Activated gamma-delta T cell (primary cell): Measurements from ENCODE around the gene NEUROG2.
"Not testable (repeated sequence)": the region's sequence is repeated elsewhere in the genome, so short reads cannot be mapped to it uniquely, and the experiment has no call there.

Experiments used
- DNase-seq: peaks from one replicate; lab custom pipeline; 2025; lab: John Stamatoyannopoulos, UW
- total RNA-seq, 2 donors: gene quantifications; one replicate each; lab custom pipeline; 2026; lab: John Stamatoyannopoulos, UW

Gene NEUROG2
- 0 to 0.04 reads per million in 2 donors for total RNA-seq

DNA sequence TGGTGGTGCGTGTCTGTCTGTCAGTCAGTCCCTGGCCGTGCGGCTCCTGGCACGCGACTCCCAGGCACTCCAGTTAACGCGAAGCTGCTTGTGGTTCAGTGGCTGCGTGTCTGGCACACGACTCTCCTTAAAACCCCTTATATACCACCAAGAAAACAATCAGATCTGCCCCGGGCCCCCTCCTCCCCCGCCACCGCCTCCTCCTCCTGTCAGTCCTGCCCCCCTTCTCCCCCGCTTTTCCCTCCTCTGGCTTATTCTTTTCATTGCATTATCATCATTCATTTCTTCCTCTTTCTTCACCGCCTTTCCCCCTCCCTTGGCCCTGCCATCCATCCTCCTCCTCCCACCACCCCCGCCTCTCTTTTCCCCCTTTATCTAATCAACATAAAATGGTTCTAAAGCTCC, at the start of gene NEUROG2:
NEUROG2 (minus strand) TSS at position 115 of the 405 bp plus-strand sequence. CDS start 705 bp downstream, outside the sequence.
- DNase-seq, result no peak

DNA sequence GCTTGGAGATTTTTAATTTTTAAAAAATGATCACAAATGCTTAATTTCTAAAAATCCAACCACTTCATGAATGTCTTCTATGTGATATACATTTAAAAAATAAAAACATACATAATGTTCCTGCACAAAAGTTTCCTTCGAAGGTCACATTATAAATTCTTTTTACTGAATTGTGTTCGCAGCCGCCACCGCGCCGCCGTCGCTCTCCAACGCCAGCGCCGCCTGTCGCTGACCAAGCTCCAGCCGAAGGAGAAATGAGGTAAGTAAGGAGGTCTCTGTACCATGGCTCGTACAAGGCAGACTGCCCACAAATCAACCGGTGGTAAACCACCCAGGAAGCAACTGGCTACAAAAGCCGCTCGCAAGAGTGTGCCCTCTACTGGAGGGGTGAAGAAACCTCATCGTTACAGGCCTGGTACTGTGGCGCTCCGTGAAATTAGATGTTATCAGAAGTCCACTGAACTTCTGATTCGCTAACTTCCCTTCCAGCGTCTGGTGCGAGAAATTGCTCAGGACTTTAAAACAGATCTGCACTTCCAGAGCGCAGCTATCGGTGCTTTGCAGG, 48.8 kb upstream of the NEUROG2 start:
- DNase-seq, result no peak

DNA sequence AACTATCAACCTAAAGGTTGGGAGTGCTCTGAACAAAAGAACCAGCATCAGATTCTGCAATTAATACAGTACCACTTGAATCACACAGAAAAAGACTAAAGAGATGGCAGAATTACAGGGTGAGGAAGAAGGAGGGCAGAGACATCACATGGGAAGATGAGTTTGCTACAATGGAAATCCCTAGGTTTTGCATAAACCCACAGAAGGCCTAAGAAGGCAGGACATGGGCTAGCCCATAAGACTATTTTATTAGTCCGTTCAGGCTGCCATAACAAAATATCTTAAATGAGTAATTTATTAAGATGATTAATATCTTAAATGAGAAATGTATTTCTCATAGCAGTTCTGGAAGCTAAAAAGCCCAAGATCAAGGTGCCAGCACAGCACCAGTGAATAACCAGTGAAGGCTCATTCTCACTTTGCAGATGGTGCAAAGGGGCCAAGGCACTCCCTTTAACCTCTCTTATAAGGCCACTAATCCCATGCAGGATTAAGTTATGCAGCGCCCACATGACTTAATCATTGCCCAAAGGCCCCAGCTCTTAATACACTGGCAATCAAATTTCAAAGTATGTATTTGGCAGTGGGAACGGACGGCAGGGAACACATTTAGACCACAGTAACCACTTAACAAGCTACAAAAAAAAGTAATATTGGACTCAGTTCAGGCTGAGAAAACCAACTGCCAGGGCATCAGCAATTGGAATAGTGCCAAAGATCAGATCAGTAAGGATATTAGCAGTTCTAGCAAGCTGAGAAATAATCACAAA, 47.6 kb upstream of the NEUROG2 start:
- DNase-seq, result no peak

- DNase-seq, result no peak
Observed at GRCh38 chr4:112562254-112562879, 46.4 kb upstream of the NEUROG2 start.

DNA sequence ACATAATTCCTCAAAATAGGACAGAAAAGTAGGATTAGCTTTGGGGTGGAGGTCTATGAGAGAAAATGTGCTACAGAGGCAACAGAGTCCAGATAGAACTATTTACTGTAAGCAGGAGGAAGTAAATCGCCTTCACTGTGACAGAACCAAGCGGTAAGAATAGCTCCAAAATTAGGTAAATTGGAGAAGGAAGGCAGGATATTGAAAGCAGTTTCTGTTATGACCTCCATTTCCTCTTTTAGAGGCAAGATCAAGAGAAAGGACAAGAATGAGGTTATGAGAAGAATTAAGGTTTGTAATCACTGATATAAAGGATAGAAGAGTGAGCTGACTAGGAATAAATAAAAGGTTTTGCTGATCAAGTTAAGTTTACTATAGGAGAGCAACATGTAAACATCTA, 44.1 kb upstream of the NEUROG2 start:
- no peak for DNase-seq

DNA sequence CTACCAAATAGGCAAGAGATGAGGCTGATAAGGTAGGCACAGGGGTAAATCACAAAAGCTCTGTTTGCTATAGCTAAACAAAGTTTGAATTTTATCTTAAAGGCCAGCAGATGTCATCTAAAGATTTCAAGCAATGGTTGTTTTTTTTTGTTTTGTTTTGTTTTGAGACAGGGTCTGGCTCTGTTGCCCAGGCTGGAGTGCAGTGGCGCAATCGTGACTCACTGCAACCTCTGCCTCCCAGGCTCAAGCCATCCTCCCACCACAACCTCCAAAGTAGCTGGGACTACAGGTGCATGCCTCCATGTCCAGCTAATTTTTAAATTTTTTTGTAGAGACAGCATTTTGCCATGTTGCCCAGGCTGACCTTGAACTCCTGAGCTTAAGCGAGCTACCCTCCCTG, 43.1 kb upstream of the NEUROG2 start:
- no peak for DNase-seq

- no peak for DNase-seq
Observed at GRCh38 chr4:112557676-112558411, 41.9 kb upstream of the NEUROG2 start.

DNA sequence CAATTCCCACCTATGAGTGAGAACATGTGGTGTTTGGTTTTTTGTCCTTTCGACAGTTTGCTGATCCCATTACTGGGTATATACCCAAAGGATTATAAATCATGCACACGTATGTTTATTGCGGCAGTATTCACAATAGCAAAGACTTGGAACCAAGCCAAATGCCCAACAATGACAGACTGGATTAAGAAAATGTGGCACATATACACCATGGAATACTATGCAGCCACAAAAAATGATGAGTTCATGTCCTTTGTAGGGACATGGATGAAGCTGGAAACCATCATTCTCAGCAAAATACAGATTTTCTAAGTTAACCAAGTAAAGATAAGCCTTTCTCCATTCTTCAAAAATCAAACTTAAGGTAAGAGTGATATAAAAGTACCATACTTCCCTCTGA, 38.3 kb upstream of the NEUROG2 start:
- not testable (repeated sequence) for DNase-seq

- no peak for DNase-seq
Observed at GRCh38 chr4:112552668-112553067, 36.7 kb upstream of the NEUROG2 start.

GRCh38 chr4:112550728-112551127, 34.7 kb upstream of the NEUROG2 start:
- DNase-seq, result no peak

- DNase-seq, result no peak
Observed at GRCh38 chr4:112546476-112546875, 30.5 kb upstream of the NEUROG2 start.

GRCh38 chr4:112545346-112545745, 29.4 kb upstream of the NEUROG2 start:
- no peak for DNase-seq

DNA sequence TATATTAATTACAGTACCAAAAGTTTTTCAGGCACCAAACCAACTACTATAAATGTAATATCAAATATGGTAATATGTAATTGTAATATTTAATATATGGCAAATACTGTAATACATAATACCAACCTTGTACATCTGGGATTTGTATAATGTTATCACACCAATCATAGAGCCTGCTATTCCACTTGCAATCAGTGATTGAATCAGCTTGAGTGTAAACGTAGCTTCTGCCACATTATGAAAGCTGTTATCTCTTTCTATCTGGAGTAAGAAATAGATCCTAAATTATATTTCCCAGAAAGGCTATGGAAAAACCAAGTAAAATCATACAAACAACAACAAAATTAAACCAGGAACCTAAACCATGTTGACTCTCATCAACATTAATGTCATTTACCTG, 24.7 kb upstream of the NEUROG2 start:
- DNase-seq, result no peak

- DNase-seq, result no peak
Observed at GRCh38 chr4:112536123-112536522, 20.1 kb upstream of the NEUROG2 start.

DNA sequence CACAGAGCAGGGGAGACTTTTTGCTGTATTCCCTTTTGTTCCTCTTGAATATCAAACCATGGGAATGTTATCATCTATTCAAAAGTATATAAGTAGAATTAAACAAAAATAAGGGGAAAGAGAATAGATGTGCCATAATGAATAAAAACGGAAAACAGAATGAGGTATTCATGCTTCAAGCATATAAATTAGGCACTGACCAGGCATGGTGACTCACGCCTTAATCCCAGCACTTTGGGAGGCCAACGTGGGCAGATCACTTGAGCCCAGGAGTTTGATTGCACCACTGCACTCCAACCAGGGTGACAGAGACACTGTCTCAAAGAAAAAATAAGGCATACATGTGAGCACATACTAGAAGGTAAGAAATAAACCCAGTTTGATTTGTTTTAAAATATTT, 16.3 kb upstream of the NEUROG2 start:
- DNase-seq, result no peak

GRCh38 chr4:112531146-112531545, 15.2 kb upstream of the NEUROG2 start:
- DNase-seq, result no peak

GRCh38 chr4:112526061-112526460, 10.1 kb upstream of the NEUROG2 start:
- DNase-seq, result no peak

DNA sequence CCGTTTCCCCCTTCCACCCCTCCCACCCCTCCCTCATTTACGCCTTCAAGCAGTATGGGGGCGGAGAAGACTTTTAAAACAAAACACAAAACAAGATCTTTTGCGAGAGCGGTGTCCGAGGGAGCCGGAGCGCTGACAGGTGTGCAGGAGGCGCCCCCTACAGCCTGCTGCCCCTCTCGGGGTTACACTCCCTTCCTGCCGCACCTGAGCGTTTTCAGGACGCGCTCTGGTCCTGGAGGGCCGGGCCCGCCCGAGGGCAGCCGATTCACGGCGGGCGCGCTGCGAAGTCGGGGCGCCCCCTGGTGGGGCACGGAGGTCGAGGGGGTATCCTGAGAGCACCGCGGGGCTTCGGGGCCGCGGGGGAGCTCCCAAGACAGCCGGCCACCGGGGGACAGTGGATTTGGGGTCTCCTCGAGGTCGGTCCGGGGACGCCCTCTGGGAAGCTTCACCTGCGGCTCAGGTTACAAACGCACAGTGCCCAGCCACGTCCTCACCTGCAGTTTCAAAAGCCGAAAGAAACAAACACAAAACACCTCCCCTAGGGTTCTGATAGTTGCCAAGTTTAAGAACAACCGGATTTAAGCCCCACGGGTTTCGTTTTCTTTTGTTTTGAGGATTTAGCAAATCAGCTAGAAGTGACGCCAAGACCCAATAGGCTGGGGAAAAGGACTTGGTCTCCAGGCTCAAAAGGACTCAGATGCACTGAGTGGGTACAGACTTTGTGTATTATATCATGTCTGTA, 8.0 kb upstream of the NEUROG2 start:
- peak; percentile 47 for DNase-seq

DNA sequence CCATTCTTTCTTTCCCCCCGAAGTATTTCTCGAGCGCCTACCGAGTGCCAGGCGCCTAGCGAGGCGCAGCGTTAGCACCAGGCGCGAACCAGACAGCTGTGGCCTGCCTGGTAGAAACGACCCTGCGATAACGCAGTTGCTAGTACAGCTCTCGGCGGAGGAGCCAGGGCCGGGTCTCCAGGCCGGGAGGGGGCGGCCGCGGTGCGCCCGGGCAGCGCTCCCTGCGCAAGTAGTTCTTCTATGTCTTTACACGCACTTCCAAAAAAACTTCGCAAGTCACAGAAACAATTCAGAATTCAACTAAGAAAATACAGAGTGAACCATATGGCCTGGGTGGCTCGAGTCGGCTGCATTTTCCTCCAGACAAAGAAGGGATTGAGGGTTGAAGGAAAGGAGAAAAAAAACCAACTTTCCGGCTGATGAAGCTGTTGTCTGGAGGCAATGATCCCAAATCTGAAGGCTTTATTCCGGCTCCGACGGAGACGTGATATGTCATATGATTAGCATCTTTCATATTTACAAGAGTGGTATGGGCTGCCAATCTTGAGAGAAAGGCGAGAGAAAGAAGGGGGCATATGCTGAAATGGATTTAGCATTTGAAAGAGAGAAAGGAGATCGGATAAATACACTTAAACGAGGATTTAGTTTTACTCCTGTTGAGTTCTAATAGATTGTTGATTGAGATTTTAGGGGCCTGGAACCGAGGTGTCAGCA, 7.2 kb upstream of the NEUROG2 start:
- DNase-seq, result peak; percentile 12

GRCh38 chr4:112522431-112522830, 6.5 kb upstream of the NEUROG2 start:
- DNase-seq, result not testable (repeated sequence)
